Measurements from ENCODE around the gene MACC1. TPM values are rescaled to one million over a fixed set of nuclear protein-coding genes. Genes with fewer than 3 reads are reported as not detected.

Gene MACC1
- total and polyA plus RNA-seq, 2 of the 13 experiments (the other 11 are each of a cell fraction or from before 2014, with no cell fraction given), result 0.04 TPM; not detected in 1

- no peak for TF ChIP-seq SAFB2 (CRISPR knock-in tag; IDR thresholded peaks at IDR 0.05; ENCODE audit: borderline replicate concordance, low read depth)
- no peak for TF ChIP-seq TARDBP (CRISPR knock-in tag; IDR thresholded peaks at IDR 0.05)
- TF ChIP-seq, protein P1, sequence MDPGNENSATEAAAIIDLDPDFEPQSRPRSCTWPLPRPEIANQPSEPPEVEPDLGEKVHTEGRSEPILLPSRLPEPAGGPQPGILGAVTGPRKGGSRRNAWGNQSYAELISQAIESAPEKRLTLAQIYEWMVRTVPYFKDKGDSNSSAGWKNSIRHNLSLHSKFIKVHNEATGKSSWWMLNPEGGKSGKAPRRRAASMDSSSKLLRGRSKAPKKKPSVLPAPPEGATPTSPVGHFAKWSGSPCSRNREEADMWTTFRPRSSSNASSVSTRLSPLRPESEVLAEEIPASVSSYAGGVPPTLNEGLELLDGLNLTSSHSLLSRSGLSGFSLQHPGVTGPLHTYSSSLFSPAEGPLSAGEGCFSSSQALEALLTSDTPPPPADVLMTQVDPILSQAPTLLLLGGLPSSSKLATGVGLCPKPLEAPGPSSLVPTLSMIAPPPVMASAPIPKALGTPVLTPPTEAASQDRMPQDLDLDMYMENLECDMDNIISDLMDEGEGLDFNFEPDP (CRISPR knock-in tag; conservative IDR thresholded peaks at IDR 0.05), result no peak
Measured at GRCh38 chr7:20216406-20217036, 663 bp downstream of the MACC1 start (continued).

- Histone ChIP-seq H3K4me3 (replicated peaks in 1 of 3; ENCODE audit: insufficient read depth in 1 of 3, low read depth in 2 of 3, low read length in 3 of 3) (no peak overlapping the region), H3K27ac (ENCODE audit: extremely low read length, insufficient read depth, low read length) (no peak overlapping the region), H3K9ac (ENCODE audit: insufficient read depth, low read depth, low read length) (no peak overlapping the region), H4K20me1 (ENCODE audit: insufficient read depth, low read length) (no peaks in the 10 kb centered on the region), H3K9me3 (ENCODE audit: low read length) (no peaks in the 10 kb centered on the region), H3K4me1 (ENCODE audit: insufficient read depth, low read length) (peaks cover 29% of the 10 kb centered on the region), H3K36me3 (replicated peaks in 1 of 2; ENCODE audit: control insufficient read depth in 1 of 2, insufficient read depth in 2 of 2, low read length in 2 of 2) (no peaks in the 10 kb centered on the region), H3K4me2 (ENCODE audit: low read depth, low read length) (no peak overlapping the region), H2AFZ (ENCODE audit: low read length) (no peak overlapping the region), H3K27me3 (ENCODE audit: control insufficient read depth in 1 of 2, insufficient read depth in 2 of 2, low read length in 2 of 2) (no peaks in the 10 kb centered on the region), H3K79me2 (ENCODE audit: insufficient read depth, low read length) (no peaks in the 10 kb centered on the region)
- DNase-seq (ENCODE audit: low spot score) (no peak), FAIRE-seq (no peak), ATAC-seq (no peak)
- intact Hi-C loops (cut with micrococcal nuclease; ENCODE audit: unreplicated experiment) (loop anchor here (5.0 kb wide), 1 partner anchor 117 kb away; the partner anchor contains the start of gene ITGB8), in situ Hi-C loops (cut with HindIII; ENCODE audit: extremely low pct_ligation_motif_present, low pct_unique_long_range_greater_than_20kb) (no loop called here)
- BruUV-seq (replicated peaks), result no TSS peak
- ChIA-PET CTCF (ENCODE audit: low intra/inter-chr PET ratio, low total read pairs) (no interaction called here), POLR2A (no interaction called here)
- 95% methylated on average over 3 of the region's 3 CpGs for WGBS (ENCODE audit: low lambda C conversion rate)
- TF ChIP-seq SAP130 (CRISPR knock-in tag; IDR thresholded peaks at IDR 0.05; ENCODE audit: low read depth), result no peak
- TF ChIP-seq, protein P2, sequence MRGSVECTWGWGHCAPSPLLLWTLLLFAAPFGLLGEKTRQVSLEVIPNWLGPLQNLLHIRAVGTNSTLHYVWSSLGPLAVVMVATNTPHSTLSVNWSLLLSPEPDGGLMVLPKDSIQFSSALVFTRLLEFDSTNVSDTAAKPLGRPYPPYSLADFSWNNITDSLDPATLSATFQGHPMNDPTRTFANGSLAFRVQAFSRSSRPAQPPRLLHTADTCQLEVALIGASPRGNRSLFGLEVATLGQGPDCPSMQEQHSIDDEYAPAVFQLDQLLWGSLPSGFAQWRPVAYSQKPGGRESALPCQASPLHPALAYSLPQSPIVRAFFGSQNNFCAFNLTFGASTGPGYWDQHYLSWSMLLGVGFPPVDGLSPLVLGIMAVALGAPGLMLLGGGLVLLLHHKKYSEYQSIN (CRISPR knock-in tag; IDR thresholded peaks at IDR 0.05; ENCODE audit: borderline replicate concordance), result no peak
- TF ChIP-seq ZNF564 (CRISPR knock-in tag; IDR thresholded peaks at IDR 0.05), result no peak
- no peak for TF ChIP-seq CEBPZ (IDR thresholded peaks at IDR 0.05; ENCODE audit: low read length)
- TF ChIP-seq HES4 (CRISPR knock-in tag; IDR thresholded peaks at IDR 0.05; ENCODE audit: borderline replicate concordance), result no peak
- no peak for TF ChIP-seq ZSCAN29 (CRISPR knock-in tag; conservative IDR thresholded peaks at IDR 0.05)
- no peak for TF ChIP-seq ZNF512 (CRISPR knock-in tag; IDR thresholded peaks at IDR 0.05)
- TF ChIP-seq HOXA7 (CRISPR knock-in tag; IDR thresholded peaks at IDR 0.05), result no peak
- no peak for TF ChIP-seq HNRNPUL1 (IDR thresholded peaks at IDR 0.05; ENCODE audit: low read depth, low read length)
Measured at GRCh38 chr7:20214921-20215669, 2.1 kb downstream of the MACC1 start.
